Stimulated activated CD8-positive, alpha-beta memory T cell treated with anti-CD3 and anti-CD28 coated beads, Interleukin-12 subunit alpha, Interleukin-12 subunit beta, amount 100 ng/mL, for 24 hours (primary cell): ENCODE results near the gene ACTN4.

Experiments used
- DNase-seq: peaks from one replicate; pipeline ENCODE4 v3.0.0-alpha.2; 2020; ENCODE audit errors: extremely low read depth

The ACTN4 gene

DNA sequence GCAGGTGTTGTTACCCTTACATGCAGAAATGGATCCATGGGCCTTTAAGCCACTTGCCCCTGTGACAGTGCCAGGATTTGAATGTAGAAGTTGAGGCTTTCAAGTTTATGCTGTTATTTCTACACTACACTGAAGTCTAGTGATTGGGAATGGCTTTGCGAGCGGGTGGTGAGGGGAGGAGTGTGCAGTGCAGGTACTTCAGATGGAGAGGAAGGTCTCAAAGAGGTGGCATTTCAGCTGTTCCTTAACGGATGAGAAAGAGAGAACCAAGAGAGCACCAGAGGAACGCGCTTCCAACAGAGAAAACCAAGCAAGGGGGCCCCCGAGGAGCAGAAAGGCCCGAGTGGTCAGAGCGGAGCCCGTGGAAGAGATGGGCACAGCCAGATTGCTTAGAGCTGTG is 13.3 kb downstream of the ACTN4 start:
- DNase-seq = no peak

DNA sequence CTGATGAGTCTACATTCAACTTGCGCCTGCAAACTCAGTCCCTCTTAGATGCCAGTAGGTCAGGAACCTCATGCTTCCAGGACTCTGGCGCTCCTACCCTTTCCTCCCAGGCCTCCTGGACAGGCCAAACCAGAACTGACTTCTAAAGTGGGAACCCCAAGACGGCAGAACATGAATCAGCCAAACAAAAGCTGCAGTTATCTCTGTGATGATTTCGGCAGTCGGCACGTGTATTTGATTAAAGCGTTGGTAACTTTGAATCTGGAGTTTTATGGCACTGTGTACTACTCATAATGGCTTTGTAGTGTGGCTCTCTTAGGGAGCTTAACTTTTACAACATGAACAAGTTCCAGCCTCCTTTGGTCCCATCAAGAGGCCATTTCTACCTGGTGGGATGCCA is 13.7 kb downstream of the ACTN4 start:
- no peak for DNase-seq

GRCh38 chr19:38661996-38662395 is 14.5 kb downstream of the ACTN4 start:
- DNase-seq = no peak

- no peak for DNase-seq
Measured at GRCh38 chr19:38662537-38663155, 15.2 kb downstream of the ACTN4 start.

- no peak for DNase-seq
Measured at GRCh38 chr19:38663156-38663651, 15.8 kb downstream of the ACTN4 start.

GRCh38 chr19:38663957-38664502 is 16.6 kb downstream of the ACTN4 start:
- no peak for DNase-seq

DNA sequence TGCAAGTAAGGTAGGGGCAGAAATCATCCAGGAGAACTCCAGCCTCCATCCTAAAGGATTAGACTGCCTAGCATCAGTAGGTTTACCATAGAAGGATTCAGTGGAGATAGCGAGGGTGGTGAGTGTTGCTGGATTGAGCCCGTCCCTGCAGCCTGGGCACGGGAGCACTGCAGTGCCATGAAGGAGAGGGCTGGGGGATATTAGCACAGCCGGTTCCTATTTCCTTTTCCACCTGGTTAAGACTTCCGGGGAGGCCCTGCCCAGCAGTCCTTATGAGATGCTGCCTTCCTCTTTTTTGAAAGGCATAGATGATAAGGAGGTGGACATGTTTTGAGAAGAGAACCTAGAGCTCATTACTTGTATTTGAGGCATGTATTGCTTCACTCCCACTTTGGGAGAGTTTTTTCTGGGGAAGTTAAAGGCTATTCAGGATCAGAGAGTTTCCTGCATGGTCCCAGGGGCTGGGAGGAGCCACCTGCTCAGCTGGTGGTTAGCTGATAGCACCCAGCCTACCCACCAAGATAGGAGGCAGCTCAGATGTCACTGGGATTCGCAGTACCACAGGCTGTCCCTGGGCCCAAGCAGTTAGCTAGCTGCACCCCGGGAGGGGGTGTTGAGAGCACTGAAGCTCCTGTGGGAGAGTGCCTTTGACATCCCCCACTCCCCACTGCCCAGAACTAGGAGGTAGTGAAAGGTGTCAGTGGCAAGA is 17.2 kb downstream of the ACTN4 start:
- no peak for DNase-seq

GRCh38 chr19:38665219-38665931 is 17.9 kb downstream of the ACTN4 start:
- DNase-seq = no peak

- no peak for DNase-seq
Measured at GRCh38 chr19:38665950-38666662, 18.7 kb downstream of the ACTN4 start.

- DNase-seq = no peak
Measured at GRCh38 chr19:38666663-38667511, 19.4 kb downstream of the ACTN4 start.

DNA sequence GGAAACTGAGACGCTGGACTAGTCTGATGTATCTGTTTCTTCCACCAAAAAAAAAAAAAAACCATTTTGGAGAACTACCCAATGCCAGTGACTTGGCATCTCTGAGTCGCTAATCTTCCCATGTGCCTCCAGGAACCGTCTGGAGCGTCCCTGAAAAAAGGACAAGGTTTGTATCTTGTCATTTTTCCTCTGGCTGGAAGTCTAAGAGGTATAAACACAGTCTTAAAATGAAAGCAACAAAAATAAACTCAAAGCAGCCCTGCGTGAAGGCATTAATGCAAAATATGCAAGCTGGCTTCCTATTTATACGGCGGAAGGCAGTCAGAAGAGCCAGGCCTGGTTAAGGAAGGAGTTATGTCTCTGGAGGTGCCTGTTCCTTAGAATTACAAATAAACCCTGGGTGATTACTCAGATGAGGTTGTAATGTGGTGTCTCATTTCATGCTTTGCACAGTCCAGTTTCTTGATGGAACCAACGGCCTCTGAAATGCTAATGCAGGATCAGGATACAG is 20.3 kb downstream of the ACTN4 start:
- DNase-seq = no peak

GRCh38 chr19:38669552-38669951 is 22.1 kb downstream of the ACTN4 start:
- no peak for DNase-seq

DNA sequence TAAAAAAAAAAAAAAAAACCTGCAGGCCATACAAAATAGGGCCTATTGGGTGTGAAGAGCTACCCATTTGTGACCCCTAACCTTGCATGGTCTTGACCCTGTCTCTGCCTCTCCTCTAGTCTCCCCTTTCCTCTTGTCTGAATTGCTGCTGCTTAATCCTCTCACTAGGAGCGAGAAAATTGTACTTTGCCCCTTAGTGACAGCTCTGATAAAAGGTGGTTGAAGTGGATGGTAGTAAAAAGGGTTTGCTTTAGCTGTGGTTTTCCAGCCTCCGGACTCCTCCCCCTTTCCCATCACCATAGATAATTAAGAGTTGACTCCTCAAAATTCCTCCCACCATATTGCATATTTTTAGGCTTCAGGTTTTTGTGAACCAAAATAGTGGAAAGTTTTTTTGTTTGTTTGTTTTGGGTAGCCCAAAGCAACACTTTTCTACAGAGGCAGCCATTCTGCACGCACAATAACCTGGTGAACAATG is 23.5 kb downstream of the ACTN4 start:
- DNase-seq = no peak

- no peak for DNase-seq
Measured at GRCh38 chr19:38671654-38672053, 24.2 kb downstream of the ACTN4 start.

- DNase-seq = no peak
Measured at GRCh38 chr19:38673030-38673429, 25.6 kb downstream of the ACTN4 start.

DNA sequence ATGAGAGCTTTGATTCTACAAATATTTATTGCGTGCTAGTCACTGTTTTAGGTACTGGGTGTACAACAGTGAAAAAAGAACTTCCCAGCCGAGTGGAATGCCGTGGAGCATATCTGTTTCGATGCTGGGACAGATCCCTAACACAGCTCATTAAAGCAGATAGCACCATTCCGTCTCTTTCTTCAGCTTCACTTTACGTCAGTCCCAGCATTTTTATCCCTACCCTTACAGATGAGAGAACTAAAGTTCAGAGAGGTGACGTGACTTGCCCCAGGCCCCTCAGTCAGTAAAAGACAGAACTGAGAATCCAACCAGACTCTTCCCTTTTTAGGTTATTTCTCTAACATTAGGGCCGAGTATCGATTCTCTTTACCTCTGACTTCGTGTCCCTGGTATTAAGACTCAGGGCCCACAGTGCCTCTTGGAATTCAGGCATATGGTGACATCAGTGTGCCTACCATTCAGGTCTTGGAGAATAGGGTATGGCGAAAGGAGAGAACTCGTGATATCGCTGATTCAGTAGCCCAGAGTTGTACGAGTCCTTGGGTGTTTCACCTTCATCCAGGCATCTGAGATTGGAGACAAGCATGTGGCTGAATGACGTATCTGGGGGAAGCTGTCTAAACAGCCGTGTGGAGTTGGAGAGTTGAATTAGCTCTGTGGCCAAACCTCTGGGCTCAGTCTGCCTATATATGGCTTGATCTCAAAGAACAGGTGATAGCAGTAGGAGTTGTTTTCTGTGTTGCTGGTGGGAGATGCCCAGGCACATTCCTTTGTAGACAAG is 27.1 kb downstream of the ACTN4 start:
- no peak for DNase-seq

- no peak for DNase-seq
Measured at GRCh38 chr19:38675611-38676010, 28.2 kb downstream of the ACTN4 start.

DNA sequence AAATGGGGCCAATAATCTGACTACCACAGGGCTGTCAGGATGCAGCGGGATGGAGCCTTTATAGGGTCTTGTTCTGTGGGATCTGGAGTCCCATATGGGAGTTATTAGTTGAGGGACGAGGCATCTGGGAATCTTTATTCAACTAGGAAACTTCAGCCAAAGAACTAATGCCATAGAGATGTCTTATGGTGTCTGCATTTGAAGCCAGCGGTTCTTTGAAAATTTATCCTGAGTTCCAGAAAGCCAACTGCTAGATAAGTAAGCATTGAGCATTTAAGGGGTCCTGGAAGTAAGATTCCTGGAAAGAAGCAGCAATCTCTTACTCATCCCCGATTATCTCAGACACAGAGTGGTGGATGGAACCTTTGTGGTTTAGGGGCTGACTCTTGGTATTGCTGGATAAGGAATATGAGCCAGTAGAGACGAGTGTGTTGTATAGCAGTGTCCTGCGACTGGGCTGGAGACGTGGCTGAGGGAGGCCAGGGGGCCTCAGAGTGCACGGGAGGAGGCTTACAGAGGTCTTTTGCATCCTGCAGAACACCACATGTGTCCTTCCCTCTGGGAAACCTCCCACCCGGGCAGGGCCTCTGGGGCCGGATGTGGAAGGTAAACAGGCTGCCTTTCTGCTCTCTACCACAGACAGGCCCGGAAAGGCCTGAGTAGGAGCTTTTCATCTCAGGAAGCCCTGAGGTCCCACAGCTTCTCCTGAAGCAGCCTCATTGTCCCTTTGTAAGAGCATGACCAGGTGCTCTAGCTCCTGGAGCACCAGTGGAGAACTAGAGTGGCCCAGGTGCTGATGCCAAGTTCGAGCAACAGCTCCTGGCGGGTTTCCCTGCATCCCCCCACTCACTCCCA is 28.8 kb downstream of the ACTN4 start:
- no peak for DNase-seq
